CD4-positive, alpha-beta T cell treated with Interferon alpha-2 for 1 hour (primary cell): ENCODE measurements around the gene PHRF1.

Experiments used
- DNase-seq, 2 donors: peaks; one replicate each; pipeline ENCODE4 v3.0.0-alpha.2; 2020 to 2022

The PHRF1 gene

GRCh38 chr11:616320-617198, 40.3 kb downstream of the PHRF1 start:
- peak in 1 of 2 donors; percentile 25 for DNase-seq

GRCh38 chr11:617199-617911, 41.1 kb downstream of the PHRF1 start:
- DNase-seq = no peak

GRCh38 chr11:617912-618682, 41.8 kb downstream of the PHRF1 start:
- DNase-seq = no peak

GRCh38 chr11:618856-619627, 42.8 kb downstream of the PHRF1 start:
- no peak for DNase-seq

- DNase-seq = no peak
Observed at GRCh38 chr11:619628-620050, 43.4 kb downstream of the PHRF1 start.

- no peak for DNase-seq
Observed at GRCh38 chr11:620201-620600, 43.9 kb downstream of the PHRF1 start.

GRCh38 chr11:620935-621814, 44.9 kb downstream of the PHRF1 start:
- no peak for DNase-seq

- no peak for DNase-seq
Observed at GRCh38 chr11:621838-622237, 45.6 kb downstream of the PHRF1 start.

GRCh38 chr11:623349-623869, 47.1 kb downstream of the PHRF1 start:
- no peak for DNase-seq

- no peak for DNase-seq
Observed at GRCh38 chr11:623999-624704, 47.9 kb downstream of the PHRF1 start.

- no peak for DNase-seq
Observed at GRCh38 chr11:624705-625635, 48.7 kb downstream of the PHRF1 start, which contains the start of gene CDHR5. Gene CDHR5, minus strand, starts transcription at chr11:624955. Its CDS starts 53 bp downstream, at chr11:624902.

- DNase-seq = no peak
Observed at GRCh38 chr11:625636-626268, 49.5 kb downstream of the PHRF1 start.

- no peak for DNase-seq
Observed at GRCh38 chr11:626475-627307, 50.4 kb downstream of the PHRF1 start, which contains the start of gene SCT. Gene SCT, minus strand, starts transcription at chr11:627181. Its CDS starts 38 bp downstream, at chr11:627143.

GRCh38 chr11:627308-627576, 51.0 kb downstream of the PHRF1 start:
- DNase-seq = no peak

GRCh38 chr11:628056-628455, 51.8 kb downstream of the PHRF1 start:
- DNase-seq = no peak

GRCh38 chr11:629237-629583, 52.9 kb downstream of the PHRF1 start:
- DNase-seq = peak; percentile 33 to 59

GRCh38 chr11:630871-631270, 54.6 kb downstream of the PHRF1 start:
- no peak for DNase-seq

- DNase-seq = no peak
Observed at GRCh38 chr11:635945-636510, 59.8 kb downstream of the PHRF1 start.
